HG03521 (cell line): ENCODE data around the gene PDGFC.
"Not testable (repeated sequence)": the region's sequence is repeated elsewhere in the genome, so short reads cannot be mapped to it uniquely, and the experiment has no call there.

Source experiments
- ATAC-seq: cut with Tn5 transposase; IDR thresholded peaks from one replicate; pipeline ENCODE4 v1.9.1; 2021; ENCODE audit warnings: mild to moderate bottlenecking, moderate library complexity; ENCODE audit not compliant: unreplicated experiment

Gene PDGFC

DNA sequence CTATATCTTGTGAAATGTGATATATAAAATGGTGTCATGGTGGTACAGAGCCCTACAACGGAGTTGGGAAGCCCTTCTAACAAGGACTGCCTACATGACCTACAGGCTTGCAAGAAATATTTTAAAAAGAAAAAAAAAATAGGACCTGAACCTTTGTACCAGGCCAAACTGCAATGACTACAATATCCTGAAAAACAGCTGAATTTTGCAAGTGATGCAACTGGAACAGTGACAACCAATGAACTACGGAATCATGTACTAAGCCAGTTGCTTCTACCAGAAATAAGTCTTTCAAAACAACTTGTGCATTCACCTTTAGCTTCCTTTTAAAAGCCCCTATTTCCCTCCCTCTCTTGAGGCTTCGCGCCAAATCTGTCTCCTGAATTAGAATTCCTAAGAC lies 58.4 kb downstream of the PDGFC start:
- ATAC-seq: no peak

DNA sequence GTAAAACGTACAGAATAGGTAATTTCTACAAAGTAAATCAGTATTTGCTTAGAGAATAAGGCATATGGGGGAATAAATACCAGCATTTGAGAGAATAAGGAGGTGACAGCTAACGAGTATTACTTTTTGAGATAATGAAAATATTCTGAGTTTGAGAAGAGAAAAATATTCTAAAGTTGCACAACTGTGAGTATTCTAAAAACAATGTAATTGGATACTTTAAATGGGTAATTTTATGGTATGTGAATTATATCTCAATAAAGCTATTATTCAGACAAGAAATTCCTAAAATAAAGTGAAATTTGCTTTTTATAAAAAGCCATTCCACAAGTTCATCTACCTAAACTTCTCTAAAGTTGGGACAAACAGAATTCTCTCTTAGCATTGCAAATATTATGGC lies 62.6 kb downstream of the PDGFC start:
- ATAC-seq: no peak

DNA sequence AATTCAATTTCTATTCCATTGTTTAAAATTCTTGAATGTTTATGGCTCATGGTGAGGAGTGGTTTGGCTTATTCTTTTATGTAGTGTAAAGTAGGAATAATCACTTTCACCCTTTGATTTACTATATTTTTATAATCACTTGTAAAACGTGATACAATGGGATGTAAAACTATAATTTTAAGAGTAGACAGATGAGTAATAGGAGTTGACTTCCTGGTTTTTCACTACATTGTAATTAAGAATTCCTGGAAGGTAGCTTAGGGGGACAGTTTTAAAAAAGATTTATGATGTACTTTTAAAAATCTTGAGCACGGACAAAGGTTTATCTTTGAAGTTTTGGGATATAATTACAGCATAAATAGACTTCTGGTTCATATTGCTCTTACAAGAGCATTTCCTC lies 65.3 kb downstream of the PDGFC start:
- no peak for ATAC-seq

DNA sequence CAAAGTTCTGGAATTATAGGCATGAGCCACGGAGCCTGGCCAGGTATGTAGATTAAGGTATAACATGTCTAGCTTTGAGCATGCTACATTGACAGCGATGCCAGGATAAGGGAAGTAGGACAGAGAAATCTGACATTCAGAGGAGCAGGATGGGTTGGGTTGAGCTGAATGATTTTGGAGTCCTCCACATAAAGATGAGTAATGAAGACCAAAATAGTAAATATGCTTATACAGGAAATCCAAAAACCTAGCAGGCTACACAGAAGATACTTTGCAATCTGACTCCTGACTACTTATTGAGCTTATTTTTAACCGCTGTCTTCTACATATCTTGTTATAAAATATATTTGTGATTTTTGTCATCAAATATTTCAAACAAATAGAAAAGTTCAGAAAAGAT lies 69.7 kb downstream of the PDGFC start:
- no peak for ATAC-seq

DNA sequence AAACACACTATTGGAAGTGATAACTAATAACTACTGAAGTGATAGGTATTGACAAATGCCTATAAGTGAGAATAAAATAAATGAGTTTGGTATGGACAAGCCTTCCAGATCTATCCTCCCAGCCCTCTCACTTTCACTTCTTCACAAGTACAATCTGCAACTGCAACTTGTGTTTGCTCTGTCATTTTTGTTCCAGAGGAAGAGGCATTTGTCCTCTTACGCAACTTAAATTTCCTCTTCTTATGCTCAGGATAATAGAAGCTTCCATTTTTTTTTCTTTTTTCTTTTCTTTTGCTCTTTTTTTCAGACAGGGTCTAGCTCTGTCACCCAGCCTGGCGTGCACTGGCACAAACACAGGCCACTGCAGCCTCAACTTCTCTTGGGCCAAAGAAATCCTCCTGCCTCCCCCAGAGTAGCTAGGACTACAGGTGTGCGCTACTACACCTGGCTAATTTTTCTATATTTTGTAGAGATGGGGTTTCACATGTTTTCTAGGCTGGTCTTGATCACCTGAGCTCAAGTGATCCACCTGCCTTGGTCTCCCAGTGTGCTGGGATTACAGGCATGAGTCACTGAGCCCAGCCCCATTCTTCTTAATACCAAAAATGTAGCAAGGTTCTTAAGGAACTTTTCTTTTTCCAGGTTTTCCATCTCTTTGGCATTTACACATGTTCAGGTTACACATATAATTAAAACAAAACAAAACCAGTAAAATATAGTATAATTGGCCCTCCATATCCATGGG lies 73.1 kb downstream of the PDGFC start:
- no peak for ATAC-seq

DNA sequence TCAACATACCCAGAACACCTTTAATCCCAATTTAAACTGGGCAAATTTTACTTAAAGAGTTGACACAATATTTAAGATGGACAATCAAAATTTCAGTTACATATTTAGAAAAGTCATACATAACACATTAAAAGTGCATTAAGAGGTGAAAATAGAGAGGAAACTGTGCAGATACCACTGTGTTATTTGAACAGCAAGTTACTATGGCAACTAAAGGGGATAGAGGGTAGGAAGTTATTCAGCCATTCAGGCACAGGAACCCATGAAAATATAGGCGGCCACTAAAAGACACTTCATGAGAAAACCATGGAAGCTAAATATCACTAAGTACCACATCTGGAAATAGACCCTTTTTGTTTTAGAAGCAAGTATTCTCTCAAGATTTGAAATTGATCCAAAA lies 75.1 kb downstream of the PDGFC start:
- ATAC-seq: no peak

DNA sequence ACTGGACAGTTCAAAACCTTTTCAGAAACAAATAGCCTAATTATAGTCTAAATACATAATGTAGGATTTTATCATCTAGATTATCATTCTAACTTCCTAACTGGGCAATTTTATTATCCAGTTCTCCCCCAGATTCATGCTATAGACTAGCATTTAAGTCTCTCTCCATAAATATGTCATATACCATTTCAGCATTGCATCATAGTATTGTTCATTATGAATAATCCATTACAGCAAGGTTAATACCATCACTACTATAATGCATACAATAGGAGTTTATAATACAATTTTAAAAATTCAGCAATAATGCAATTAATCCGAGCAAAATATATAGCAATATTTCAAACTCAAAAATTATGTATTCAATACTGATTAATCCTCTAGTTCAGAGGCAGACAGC lies 77.4 kb downstream of the PDGFC start:
- ATAC-seq: no peak

DNA sequence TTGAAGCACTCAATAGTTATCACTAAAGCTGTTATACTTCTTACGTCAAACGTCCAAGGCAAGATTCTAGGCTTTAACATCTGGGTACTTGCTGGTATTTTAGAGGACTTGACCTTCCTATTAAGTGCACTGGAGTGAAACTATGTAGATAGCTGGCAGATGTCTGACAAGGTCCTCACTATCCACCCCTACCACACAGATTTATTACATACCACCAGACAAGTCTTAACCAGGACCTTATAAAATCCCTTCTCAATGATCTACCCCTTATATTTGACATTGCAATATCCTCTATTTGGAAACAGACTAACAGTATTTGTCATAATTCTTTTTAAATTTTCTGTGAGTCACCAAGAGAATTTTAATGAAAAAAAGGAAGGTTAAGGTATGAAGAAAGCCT lies 78.8 kb downstream of the PDGFC start:
- ATAC-seq: no peak

DNA sequence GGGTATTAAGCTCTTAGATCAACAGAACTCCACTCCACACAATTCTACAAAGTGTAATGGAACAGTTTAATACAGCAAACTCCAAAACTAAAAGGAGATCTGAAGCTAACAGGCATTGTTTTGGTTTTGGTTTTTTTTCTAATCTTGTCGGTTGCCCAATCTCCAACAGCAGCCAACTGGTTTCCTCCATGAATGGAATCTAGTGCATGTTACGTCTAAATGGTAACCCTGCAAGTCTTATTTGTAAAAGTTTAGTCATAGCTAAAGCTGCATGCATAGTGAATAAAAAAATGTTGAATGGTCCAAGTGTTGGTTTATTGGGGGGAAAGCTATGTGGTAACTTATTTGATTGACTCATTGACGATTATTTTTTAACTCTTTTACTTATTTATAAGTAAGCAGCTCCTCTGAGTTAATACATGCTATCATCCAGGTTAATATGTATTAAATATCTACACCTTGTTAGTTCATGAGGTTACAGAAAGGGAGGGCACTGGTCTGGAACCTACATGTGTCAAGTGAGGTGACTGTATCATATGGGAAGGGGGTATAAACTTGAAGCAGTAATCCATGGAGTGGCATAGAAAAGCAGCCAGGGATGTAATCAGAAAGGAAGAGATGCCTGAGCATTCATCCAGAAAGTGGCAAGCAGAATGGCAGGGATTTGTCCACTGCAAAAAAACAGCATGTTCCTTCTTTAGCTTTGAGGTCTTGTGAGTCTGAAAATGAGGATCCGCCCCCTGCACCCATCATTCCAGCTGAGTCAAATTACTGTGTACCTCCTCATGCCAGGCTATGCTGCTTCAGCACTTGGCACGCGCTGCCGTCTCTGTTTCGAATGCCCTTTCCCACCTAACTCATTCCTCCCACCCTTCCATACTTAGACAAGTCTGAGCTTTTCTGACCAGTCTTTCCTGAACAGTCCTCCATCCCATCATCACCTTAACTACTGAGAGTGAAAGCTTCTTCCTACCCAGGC lies 81.7 kb downstream of the PDGFC start:
- no peak for ATAC-seq

DNA sequence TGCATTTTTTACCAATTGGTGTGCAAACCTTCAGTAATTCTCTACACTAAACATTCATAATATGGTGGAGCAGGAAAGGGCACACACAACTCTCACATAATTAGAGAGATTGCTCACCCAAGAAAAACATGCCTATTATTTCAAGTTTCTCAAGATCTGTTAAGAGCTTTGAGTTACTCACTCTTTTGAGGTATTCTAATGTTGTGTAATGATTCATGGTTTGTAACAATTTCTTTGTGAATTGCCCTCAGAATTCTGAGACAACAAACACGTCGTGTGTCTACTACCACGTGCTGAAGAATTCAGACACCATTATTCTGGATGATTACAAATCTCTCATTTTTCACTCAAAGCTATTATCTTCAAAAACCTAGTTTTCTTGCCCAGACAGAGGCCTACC lies 82.8 kb downstream of the PDGFC start:
- no peak for ATAC-seq

DNA sequence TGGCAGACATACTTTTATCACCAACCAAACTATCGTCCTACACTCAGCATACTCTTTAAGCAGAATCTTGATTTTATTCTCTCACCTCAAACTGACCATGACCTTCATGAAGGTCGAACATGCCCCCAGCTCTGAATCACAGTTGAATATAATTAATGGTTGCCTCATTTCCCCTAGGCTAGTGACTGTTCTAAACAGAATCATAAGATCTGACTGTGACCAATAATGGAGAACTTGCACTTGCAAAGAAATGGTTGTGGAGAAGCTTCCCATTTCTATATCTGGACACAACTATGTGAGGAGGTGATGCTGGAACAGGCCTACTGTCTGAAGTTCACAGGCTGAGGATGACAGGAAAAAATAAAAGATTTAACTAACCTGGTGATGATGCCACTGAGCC lies 85.1 kb downstream of the PDGFC start:
- ATAC-seq: no peak

DNA sequence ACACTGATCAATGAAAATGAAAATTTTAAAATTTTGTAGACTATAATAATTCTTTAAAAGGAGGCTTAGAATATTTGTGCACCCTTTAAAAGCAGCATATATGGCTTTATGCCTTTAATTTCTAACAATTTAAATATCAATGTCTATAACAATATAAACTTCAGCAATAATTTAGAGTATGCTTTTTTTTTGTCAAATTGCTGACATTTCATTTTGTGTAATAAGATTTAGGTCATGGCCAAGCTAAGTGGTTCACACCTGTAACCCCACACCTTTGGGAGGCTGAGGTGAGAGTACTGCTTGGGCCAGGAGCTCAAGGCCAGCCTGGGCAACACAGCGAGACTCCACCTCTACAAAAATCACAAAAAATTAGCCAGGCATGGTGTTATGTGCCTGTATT lies 86.2 kb downstream of the PDGFC start:
- ATAC-seq: no peak

DNA sequence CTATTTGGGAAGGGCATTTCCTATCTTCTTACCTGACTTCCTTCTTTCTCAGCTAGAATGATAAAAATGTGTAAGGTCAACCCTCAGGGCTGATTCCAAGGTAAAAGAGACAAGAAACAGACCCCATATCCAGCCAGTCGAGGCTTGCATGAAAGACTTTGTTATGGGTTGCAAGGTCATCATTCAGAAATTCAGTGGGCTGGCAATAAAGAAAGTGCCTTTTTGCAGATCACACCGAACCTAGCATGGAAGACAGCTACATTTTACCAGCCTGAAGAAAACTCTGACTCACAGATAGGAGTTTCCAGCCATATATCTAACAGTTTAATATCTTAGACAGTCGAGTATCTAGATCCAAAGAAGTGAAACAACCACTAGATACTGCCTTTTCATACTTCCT lies 87.4 kb downstream of the PDGFC start:
- ATAC-seq: no peak

DNA sequence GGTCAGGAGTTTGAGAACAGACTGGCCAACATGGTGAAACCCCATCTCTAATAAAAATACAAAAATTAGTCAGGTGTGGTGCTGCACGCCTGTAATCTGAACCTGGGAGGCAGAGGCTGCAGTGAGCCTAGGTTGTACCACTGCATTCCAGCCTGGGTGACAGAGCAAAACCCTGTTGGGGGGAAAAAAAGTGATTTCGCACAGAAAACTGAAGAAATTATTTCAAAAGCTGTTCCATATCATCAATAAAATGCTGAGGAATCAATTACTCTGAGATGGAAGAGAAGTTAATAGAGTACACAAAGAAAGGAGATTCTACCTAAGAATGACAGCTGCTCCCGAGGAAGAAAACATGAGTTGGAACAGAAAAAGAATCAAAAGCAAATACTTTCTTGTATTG lies 95.9 kb downstream of the PDGFC start:
- ATAC-seq: no peak

DNA sequence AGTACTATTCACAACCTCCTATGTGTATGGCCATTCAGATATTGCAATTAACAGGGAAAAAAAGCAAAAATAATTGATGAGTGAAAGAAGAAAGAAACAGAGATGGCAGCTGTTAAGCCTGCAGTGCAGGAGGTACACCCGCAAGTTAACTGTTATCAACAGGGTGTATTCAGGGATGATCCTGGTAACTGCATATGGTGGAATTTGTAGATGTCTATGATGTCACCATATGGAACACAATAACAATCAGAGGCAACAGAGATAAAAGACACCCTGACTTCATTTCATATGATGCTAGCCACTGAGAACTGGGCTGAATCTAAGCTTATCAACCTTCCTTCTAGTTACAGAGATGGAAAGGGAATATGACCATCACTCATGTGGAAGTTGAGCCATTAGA lies 96.5 kb downstream of the PDGFC start:
- ATAC-seq: no peak

DNA sequence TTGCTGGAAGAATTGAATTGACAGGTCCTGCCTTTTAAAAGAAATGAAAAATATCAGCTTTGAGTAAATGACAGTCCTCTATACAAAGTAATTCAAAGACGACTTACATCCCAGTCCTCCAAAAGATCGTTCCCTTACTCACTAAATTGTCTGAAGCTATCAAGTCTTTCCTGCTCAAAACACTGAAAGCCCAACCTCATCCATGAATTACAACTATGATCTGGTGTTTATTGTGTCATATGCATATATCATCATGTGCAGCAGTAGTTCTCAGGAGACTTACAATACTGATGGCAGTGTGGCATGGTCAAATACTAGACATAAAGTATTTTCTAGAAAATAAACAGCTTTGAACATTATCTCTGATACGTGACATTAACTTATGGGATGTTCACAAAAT lies 97.8 kb downstream of the PDGFC start:
- ATAC-seq: no peak

DNA sequence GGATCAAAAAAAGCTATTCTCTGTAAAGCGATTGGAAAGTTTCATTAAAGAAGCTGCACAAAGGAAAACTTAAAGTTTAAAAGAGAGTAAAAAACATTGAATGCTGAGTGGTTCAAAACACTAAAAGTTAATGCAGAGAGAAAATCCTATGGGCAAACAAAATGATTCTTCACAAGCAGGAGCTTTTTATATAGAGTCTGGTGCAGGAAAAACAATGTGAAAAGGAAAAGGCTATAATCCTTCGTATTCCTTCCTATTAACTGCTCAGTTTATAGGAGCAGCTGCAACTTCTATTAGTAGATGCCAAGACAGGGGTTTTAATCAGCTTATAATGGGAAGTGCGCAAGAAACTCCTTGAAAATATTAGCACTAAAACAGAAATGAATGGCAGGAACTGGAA lies 100.7 kb downstream of the PDGFC start:
- no peak for ATAC-seq

DNA sequence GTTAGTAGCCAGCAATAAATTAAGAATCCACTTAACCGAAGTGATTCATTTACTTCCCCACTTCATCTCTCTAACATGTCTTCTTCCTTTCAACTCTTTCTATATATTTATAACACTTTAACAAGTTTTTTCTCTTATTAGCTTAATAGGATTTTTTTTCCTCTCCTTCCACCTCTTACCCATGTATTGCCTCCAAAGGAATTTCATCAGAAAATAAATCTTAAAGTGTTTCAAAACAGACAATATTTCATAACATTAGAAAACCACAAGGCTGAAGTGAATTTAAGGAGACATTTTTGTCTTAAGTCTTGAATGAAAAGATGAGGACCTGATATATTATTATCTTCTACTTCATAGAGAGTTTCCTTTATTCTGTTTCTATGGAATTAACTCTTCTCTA lies 101.5 kb downstream of the PDGFC start:
- no peak for ATAC-seq

DNA sequence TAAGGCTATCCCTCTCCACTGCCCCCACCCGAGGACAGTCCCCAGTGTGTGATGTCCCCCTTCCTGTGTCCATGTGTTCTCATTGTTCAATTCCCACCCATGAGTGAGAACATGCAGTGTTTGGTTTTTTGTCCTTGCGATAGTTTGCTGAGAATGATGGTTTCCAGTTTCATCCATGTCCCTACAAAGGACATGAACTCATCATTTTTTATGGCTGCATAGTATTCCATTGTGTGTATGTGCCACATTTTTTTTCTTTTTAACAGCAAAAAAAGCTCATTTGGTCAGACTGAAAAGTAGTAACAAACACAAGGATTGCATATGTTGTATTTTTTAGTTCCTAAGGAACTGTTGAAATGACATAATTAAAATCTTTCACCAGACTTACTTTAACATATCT lies 105.5 kb downstream of the PDGFC start:
- ATAC-seq: not testable (repeated sequence)

DNA sequence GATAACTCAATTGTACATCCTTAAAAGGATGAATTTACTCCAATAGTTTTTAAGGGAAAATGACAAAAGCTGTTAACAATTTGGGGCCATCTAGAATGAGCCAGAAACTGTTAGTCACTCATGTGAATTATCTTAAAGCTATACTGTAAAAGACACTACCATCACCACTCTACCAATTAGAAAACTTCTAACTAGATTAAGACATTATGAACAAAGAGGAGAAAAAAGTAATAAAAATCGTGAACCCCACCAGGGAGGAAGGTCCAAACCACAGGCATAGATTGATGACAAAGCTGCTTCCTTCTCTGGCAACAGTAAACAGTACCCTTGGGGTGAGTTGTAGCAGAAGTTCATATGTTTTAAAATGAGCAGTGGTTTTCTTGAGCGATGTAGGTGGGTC lies 106.1 kb downstream of the PDGFC start:
- no peak for ATAC-seq

DNA sequence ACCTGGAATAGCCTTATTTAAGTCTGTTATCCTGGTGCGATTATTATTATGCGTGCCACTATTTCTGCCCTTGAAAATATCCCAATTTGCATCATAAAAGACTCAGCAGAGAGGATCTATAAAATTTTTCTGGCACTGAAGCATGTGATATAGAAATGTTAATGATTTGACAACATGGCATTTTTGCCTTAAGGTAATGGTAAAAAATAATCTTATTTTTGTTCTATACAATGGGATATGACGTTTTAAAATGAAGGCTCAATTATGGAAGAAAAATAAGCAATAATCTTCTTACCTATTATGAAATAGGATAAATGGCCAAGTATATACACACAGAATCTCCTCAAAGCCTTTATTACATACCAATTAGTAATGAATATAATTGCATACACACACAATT lies 113.5 kb downstream of the PDGFC start:
- no peak for ATAC-seq

DNA sequence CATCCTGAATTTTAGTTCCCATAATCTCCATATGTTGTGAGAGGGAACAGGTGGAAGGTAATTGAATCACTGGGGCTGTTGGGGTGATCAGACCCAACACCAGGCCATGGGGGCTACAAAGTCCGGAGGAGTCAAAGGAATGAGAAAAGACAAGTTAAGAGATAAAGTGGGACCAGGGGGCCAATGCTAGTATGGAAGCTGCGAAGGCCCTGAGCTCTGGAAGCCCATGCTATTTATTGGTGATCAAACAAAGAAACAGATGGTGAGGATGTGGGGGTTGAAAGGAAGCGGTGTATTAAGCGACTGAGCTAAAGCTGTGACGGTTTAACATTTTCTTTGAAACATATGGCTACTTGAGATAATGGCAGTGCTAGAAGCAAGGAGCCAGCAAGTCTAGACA lies 132.8 kb downstream of the PDGFC start:
- no peak for ATAC-seq
